ENCODE results near the gene TMPRSS5. TPM values are rescaled to one million over a fixed set of nuclear protein-coding genes. Genes with fewer than 3 reads are reported as not detected.

TMPRSS5 gene
- total and polyA plus RNA-seq, 2 of the 13 experiments (the other 11 are each of a cell fraction or from before 2014, with no cell fraction given): 0.40 to 0.96 TPM

- DNase-seq (ENCODE audit: low spot score): no peak
- no peaks in the 10 kb centered on the region for H3K4me1 ChIP-seq (ENCODE audit: insufficient read depth, low read length)
- H3K27me3 ChIP-seq (ENCODE audit: control insufficient read depth in 1 of 2, insufficient read depth in 2 of 2, low read length in 2 of 2): peaks cover 0 to 26% of the 10 kb centered on the region in 2 experiments; a peak in 2 of 5 replicates
- no peaks in the 10 kb centered on the region for H3K36me3 ChIP-seq (replicated peaks in 1 of 2; ENCODE audit: control insufficient read depth in 1 of 2, insufficient read depth in 2 of 2, low read length in 2 of 2)
- no peak overlapping the region for H2AFZ ChIP-seq (ENCODE audit: low read length)
- ATAC-seq: no peak
- no peaks in the 10 kb centered on the region for H4K20me1 ChIP-seq (ENCODE audit: insufficient read depth, low read length)
- no peak overlapping the region for H3K4me3 ChIP-seq (replicated peaks in 1 of 3; ENCODE audit: insufficient read depth in 1 of 3, low read depth in 2 of 3, low read length in 3 of 3)
- no peaks in the 10 kb centered on the region for H3K79me2 ChIP-seq (ENCODE audit: insufficient read depth, low read length)
- H3K4me2 ChIP-seq (ENCODE audit: low read depth, low read length): no peak overlapping the region
- no peak overlapping the region for H3K9ac ChIP-seq (ENCODE audit: insufficient read depth, low read depth, low read length)
- no peak for TF ChIP-seq HCFC1 (IDR thresholded peaks at IDR 0.05; ENCODE audit: low read depth, low read length)
- TF ChIP-seq SMAD1 (CRISPR knock-in tag; IDR thresholded peaks at IDR 0.05; ENCODE audit: borderline replicate concordance, low read depth): no peak
- no peak for TF ChIP-seq MXI1 (IDR thresholded peaks at IDR 0.05; ENCODE audit: borderline replicate concordance, low read depth, low read length)
- no peak for TF ChIP-seq ELF1 (CRISPR knock-in tag; IDR thresholded peaks at IDR 0.05)
- no peak for TF ChIP-seq ZNF546 (CRISPR knock-in tag; conservative IDR thresholded peaks at IDR 0.05)
- no peak for TF ChIP-seq CCAR2 (optimal IDR thresholded peaks at IDR 0.05; ENCODE audit: low read depth, low read length)
- TF ChIP-seq RAD21 (CRISPR knock-in tag; IDR thresholded peaks at IDR 0.05): no peak
- no peak for TF ChIP-seq ZNF383 (CRISPR knock-in tag; IDR thresholded peaks at IDR 0.05; ENCODE audit: borderline replicate concordance)
- no peak for TF ChIP-seq PHF20 (CRISPR knock-in tag; IDR thresholded peaks at IDR 0.05)
- H3K27ac ChIP-seq (ENCODE audit: extremely low read length, insufficient read depth, low read length): no peak overlapping the region
- ChIA-PET POLR2A (no interaction called here), CTCF (ENCODE audit: low intra/inter-chr PET ratio, low total read pairs) (no interaction called here)
- in situ Hi-C loops (cut with HindIII; ENCODE audit: extremely low pct_ligation_motif_present, low pct_unique_long_range_greater_than_20kb) (no loop called here), intact Hi-C loops (cut with micrococcal nuclease; ENCODE audit: unreplicated experiment) (no loop called here)
- H3K9me3 ChIP-seq (ENCODE audit: low read length): no peaks in the 10 kb centered on the region
- no peak for FAIRE-seq
- 45% methylated on average over 8 of the region's 10 CpGs for WGBS (ENCODE audit: low lambda C conversion rate)
- no TSS peak for BruUV-seq (replicated peaks)
Observed at GRCh38 chr11:113681711-113682413, 24.2 kb downstream of the TMPRSS5 start.

GRCh38 chr11:113681282-113681681, 24.8 kb downstream of the TMPRSS5 start:
- H3K27me3 ChIP-seq (ENCODE audit: control insufficient read depth in 1 of 2, insufficient read depth in 2 of 2, low read length in 2 of 2): peaks cover 0 to 30% of the 10 kb centered on the region in 2 experiments; a peak in 2 of 5 replicates
- no peak for ATAC-seq
- H3K79me2 ChIP-seq (ENCODE audit: insufficient read depth, low read length): no peaks in the 10 kb centered on the region
- in situ Hi-C loops (cut with HindIII; ENCODE audit: extremely low pct_ligation_motif_present, low pct_unique_long_range_greater_than_20kb): no loop called here
- no peak overlapping the region for H3K4me3 ChIP-seq (replicated peaks in 1 of 3; ENCODE audit: insufficient read depth in 1 of 3, low read depth in 2 of 3, low read length in 3 of 3)
- no peak for FAIRE-seq
- H3K9me3 ChIP-seq (ENCODE audit: low read length): no peaks in the 10 kb centered on the region
- H3K27ac ChIP-seq (ENCODE audit: extremely low read length, insufficient read depth, low read length): no peak overlapping the region
- no peak for DNase-seq (ENCODE audit: low spot score)
- POLR2A ChIA-PET: no interaction called here
- no peak overlapping the region for H2AFZ ChIP-seq (ENCODE audit: low read length)
- H4K20me1 ChIP-seq (ENCODE audit: insufficient read depth, low read length): no peaks in the 10 kb centered on the region
- H3K4me2 ChIP-seq (ENCODE audit: low read depth, low read length): no peak overlapping the region
- no peaks in the 10 kb centered on the region for H3K36me3 ChIP-seq (replicated peaks in 1 of 2; ENCODE audit: control insufficient read depth in 1 of 2, insufficient read depth in 2 of 2, low read length in 2 of 2)
- intact Hi-C loops (cut with micrococcal nuclease; ENCODE audit: unreplicated experiment): no loop called here
- no peak overlapping the region for H3K9ac ChIP-seq (ENCODE audit: insufficient read depth, low read depth, low read length)
- H3K4me1 ChIP-seq (ENCODE audit: insufficient read depth, low read length): no peaks in the 10 kb centered on the region
- CTCF ChIA-PET (ENCODE audit: low intra/inter-chr PET ratio, low total read pairs): no interaction called here
- no TSS peak for BruUV-seq (replicated peaks)
- WGBS (ENCODE audit: low lambda C conversion rate): 20% methylated on average over 1 of the region's 6 CpGs
- TF ChIP-seq ZBED4 (CRISPR knock-in tag; IDR thresholded peaks at IDR 0.05; ENCODE audit: borderline replicate concordance): no peak
- TF ChIP-seq ZNF20 (CRISPR knock-in tag; IDR thresholded peaks at IDR 0.05): no peak
- no peak for TF ChIP-seq MTERF4 (CRISPR knock-in tag; IDR thresholded peaks at IDR 0.05)
- TF ChIP-seq KMT2A (CRISPR knock-in tag; IDR thresholded peaks at IDR 0.05): no peak
- TF ChIP-seq SSRP1 (CRISPR knock-in tag; IDR thresholded peaks at IDR 0.05): no peak
- TF ChIP-seq JUNB (CRISPR knock-in tag; IDR thresholded peaks at IDR 0.05; ENCODE audit: borderline replicate concordance): no peak
- no peak for TF ChIP-seq SMYD3 (CRISPR knock-in tag; IDR thresholded peaks at IDR 0.05)
